BE2C (cell line): ENCODE measurements around the gene CCS.
A peak's percentile ranks its signal among the peaks of the same experiment; 100 is the strongest.
"Not testable (repeated sequence)": the region's sequence is repeated elsewhere in the genome, so short reads cannot be mapped to it uniquely, and the experiment has no call there.

Source experiments
- DNase-seq: peaks from one replicate; pipeline ENCODE4 v3.0.0-alpha.2; 2020
- H3K27me3 ChIP-seq: fragments of 250-450 bp; sonication (Bioruptor Pico); 2 replicates; pipeline ENCODE4 v1.5.1; 2020; ENCODE audit warnings: mild to moderate bottlenecking
- H3K36me3 ChIP-seq: fragments of 250-450 bp; sonication (Bioruptor Pico); 2 replicates; pipeline ENCODE4 v1.5.1; 2020; ENCODE audit warnings: mild to moderate bottlenecking
- H3K4me1 ChIP-seq: fragments of 250-450 bp; sonication (Bioruptor Pico); 2 replicates; pipeline ENCODE4 v1.5.1; 2020
- H3K4me3 ChIP-seq: 2 replicates; pipeline ENCODE4 v1.5.1; 2011; ENCODE audit warnings: low read depth, low read length
- H3K9me3 ChIP-seq: fragments of 250-450 bp; sonication (Bioruptor Pico); 2 replicates; pipeline ENCODE4 v1.5.1; 2020
- CTCF ChIP-seq: IDR thresholded peaks from 2 replicates; pipeline ENCODE4 v1.5.1; 2012; ENCODE audit warnings: mild to moderate bottlenecking, low read depth, low read length

CCS gene

GRCh38 chr11:66637557-66638176 is 44.7 kb downstream of the CCS start:
- peak; percentile 26; the same call in 1 of the 2 replicates for TF ChIP-seq CTCF
- DNase-seq: no peak
- Histone ChIP-seq H3K36me3 (peaks cover 54% of the 10 kb centered on the region), H3K4me1 (peaks cover 5% of the 10 kb centered on the region; the same call in 1 of the 2 replicates), H3K4me3 (peak overlapping the region; percentile 52), H3K27me3 (no peaks in the 10 kb centered on the region), H3K9me3 (no peaks in the 10 kb centered on the region)

GRCh38 chr11:66638177-66639065 is 45.4 kb downstream of the CCS start, which contains the start of gene RBM4:
RBM4 (plus strand) TSS chr11:66638703; CDS start chr11:66639712, 1,009 bp downstream.
- H3K4me1 ChIP-seq: peaks cover 6% of the 10 kb centered on the region; the same call in 1 of the 2 replicates
- no peaks in the 10 kb centered on the region for H3K9me3 ChIP-seq
- no peaks in the 10 kb centered on the region for H3K27me3 ChIP-seq
- peak; percentile 98 for DNase-seq
- TF ChIP-seq CTCF: no peak
- H3K36me3 ChIP-seq: peaks cover 54% of the 10 kb centered on the region
- H3K4me3 ChIP-seq: peak within 1 kb of the TSS; percentile 94

GRCh38 chr11:66639066-66639813 is 46.3 kb downstream of the CCS start:
- peaks cover 59% of the 10 kb centered on the region for H3K36me3 ChIP-seq
- peak overlapping the region; percentile 94 for H3K4me3 ChIP-seq
- H3K9me3 ChIP-seq: no peaks in the 10 kb centered on the region
- DNase-seq: peak; percentile 18
- TF ChIP-seq CTCF: no peak
- H3K27me3 ChIP-seq: no peaks in the 10 kb centered on the region
- peaks cover 6% of the 10 kb centered on the region; the same call in 1 of the 2 replicates for H3K4me1 ChIP-seq

- not testable (repeated sequence) for H3K4me1 ChIP-seq, H3K27me3 ChIP-seq, DNase-seq, H3K9me3 ChIP-seq
- H3K4me3 ChIP-seq: peak overlapping the region; percentile 94
- H3K36me3 ChIP-seq: peaks cover 61% of the 10 kb centered on the region
Observed at GRCh38 chr11:66639814-66640340, 46.9 kb downstream of the CCS start.

- Histone ChIP-seq H3K36me3 (peaks cover 80% of the 10 kb centered on the region), H3K27me3 (no peaks in the 10 kb centered on the region), H3K4me1 (peaks cover 6% of the 10 kb centered on the region; the same call in 1 of the 2 replicates), H3K9me3 (no peaks in the 10 kb centered on the region), H3K4me3 (peak overlapping the region; percentile 94)
- DNase-seq: no peak
- no peak for TF ChIP-seq CTCF
Observed at GRCh38 chr11:66641834-66642233, 48.8 kb downstream of the CCS start.
